ENCODE data around the gene ZNF584.
"Not testable (repeated sequence)": the region's sequence is repeated elsewhere in the genome, so short reads cannot be mapped to it uniquely, and the experiment has no call there.

The ZNF584 gene

DNA sequence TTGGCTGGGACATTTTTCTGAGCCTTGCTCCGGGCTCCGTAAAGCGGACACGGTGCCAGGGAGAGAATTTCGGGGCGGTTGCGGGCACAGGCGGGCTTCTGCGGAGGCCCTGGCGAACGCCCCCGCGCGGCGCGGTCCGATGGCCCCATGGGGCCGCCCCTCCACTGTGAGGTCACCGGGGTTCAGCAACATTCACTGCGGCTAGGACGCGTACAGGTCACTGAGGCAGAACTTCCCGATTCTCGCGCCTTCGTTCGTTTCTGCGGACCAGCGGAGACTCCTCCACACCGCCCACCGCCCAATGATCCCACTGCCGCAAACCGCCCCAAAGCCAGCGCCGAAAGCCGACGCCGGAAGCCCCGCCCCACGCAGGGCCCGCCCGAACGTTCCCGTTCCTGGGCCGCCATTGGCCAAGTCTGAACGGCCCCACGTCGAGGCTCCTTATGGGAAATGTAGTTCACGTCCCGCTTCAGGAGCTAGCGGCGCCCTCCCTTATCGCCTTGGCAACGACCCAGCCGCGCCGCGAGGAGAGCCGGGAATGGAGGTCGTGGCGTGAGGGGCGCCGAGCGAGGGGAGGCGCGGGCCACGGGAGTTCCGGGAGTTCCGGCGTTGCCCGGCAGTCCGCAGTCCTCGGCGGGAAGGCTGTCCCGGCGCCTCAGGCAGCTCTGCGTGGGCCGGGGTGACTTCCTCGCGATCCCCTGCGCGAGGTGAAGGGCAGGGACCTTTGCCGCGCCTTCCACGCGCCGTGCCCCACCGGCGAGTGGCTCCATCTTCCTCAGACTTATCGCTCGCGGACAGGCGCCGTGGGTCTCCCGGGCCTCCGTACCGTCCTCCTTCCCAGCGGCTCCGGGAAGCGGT lies at the start of gene ZNF584:
Gene ZNF584 (plus strand): TSS at position 498 of the 858 bp plus-strand sequence. CDS start 499 bp downstream, outside the sequence.
- in situ Hi-C loops (cut with MboI; ENCODE audit: low sequenced_read_pairs): no loop called here

DNA sequence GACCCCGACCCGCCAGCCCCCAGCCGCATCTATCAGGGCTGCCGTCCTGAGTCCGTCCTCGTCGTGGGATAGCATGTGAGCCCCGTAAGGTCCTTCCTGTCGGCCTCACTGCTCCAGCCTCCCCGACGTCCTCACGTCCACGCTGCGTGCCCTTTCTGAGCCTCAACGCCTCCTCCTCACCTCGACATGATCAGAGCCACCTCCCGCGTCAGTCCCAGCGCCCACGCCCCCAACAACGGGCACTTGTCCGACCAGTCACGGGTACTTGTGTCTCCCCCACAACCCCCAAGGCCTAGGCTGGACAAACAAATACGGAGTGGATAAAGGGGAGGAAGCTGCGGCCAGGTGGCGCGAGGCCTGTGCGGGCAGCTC lies 46.6 kb upstream of the ZNF584 start:
- in situ Hi-C loops (cut with MboI; ENCODE audit: low sequenced_read_pairs): no loop called here

DNA sequence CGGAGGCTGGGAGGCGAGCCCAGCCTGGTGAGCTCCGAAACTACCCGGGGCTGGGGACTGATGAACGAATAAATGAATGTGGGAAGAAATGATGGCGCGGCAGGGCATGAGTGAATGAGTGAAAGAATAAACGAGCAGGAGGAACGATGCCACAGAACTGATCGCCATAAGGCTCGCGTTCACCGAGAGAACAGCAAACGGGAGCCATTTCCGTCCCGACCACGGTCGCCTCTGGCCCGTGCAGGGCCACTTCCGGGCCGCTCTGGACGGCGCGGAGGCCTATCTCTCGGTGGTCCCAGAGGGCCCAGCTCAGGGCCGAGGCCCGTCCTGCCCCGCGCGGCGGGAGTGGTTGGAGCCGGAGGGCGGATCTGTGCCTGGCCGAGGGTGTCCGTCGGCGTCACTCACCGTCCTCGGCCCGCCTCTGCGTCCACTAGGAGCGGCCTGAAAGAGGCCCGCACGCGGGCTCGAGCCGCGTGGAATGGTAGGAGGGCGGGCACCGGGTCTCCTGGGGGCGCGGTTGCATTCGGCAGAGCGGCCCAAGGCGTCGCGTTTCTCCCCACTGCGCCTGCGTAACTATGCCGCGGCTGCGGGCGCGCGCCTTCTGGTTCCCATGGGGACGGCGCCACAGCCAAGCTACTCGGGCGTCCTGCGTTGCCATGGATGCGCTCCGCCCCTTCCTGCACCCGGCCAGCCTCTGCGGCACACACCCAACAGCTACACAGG lies 46.0 kb upstream of the ZNF584 start, which contains the start of gene ZNF497:
Gene ZNF497 (minus strand): TSS at position 480 of the 723 bp plus-strand sequence. CDS start 5,116 bp downstream, outside the sequence.
- in situ Hi-C loops (cut with MboI; ENCODE audit: low sequenced_read_pairs): no loop called here

DNA sequence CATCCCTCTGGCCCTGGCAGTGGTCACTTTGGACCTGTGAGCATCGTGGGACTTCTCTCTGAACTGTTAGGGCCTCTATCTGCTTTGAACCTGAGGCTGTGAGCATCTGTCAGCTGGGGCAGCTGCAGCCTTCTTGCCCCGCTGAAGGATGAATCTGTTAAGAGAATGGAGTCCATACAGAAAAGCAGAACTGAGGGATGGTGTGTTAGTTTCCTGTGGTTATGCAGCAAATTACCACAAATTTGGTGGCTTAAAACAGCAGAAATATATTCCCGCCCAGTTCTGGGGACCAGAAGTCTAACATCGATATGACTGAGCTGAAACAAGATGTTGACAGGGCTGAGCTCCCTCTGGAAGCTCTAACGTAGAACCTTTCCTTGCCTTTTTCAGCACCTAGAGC lies 44.3 kb upstream of the ZNF584 start:
- in situ Hi-C loops (cut with MboI; ENCODE audit: low sequenced_read_pairs): no loop called here

DNA sequence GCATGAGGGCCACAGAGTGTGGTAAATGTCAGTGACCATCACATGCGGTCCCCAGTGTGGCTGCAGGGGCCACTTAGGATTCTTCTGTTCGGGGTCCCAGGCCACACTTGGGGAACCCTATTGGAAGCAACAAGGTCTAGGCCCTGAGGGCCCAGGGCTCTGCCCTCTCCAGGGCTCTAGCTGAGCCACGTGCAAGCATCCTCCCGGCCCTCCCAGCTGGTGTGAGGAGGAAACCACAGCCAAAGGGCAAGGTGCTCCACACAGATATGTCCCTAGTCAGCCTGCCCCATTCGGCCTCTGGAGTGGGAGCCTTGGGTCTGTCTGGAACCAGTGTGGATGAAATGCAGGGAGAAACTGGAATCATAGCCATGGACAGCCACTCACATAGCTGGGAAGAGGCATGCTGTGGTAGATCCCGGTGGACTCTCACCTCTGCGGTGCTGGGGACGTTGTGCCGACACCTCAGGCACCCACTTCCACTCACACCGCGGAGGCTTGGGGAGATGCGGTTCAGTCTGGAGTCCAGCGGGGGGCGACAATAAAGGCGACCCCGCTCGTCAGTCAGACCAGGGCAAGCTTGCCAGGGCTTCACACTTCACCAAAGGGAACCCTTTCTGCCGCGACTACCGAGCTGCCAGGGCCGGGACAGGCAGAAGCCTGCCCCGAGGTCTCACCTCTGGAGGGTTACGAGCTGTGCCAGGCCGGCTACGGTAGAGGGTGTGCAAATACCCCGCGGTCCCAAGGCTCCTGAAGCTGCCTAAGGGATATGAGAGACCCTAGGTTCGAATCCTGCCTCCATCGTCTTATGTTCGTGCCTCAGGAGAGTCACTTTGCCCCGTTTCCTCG lies 41.6 kb upstream of the ZNF584 start:
- in situ Hi-C loops (cut with MboI; ENCODE audit: low sequenced_read_pairs): no loop called here

DNA sequence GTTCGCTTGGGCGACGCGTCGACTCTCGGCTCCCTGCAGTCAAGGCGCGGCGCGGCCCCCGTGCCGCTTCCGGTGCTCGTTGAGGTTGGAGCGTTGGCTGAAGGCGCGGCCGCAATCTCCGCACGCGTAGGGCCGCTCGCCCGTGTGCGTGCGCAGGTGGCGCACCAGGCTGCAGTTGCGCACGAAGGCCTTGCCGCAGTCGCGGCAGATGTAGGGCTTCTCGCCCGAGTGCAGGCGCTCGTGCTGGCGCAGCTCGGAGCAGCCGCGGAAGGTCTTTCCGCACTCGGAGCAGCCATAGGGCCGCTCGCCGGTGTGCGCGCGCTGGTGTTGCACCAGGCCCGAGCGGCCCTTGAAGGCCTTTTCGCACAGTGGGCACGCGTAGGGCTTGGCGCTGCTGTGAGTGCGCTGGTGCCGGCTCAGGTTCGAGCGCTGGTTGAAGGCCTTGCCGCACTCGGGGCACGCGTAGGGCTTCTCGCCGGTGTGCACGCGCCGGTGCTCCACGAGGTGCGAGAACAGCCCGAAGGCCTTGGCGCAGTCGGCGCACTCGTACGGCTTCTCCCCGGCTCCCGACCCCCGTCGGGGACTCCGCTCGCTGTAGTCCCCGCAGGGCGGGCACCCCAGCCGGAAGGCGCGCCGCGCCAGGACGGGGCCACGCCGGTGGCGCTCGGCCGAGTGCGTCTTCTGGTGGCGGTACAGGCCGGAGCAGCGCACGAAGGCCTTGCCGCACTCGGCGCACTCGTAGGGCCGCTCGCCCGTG lies 40.6 kb upstream of the ZNF584 start:
- in situ Hi-C loops (cut with MboI; ENCODE audit: low sequenced_read_pairs): no loop called here

DNA sequence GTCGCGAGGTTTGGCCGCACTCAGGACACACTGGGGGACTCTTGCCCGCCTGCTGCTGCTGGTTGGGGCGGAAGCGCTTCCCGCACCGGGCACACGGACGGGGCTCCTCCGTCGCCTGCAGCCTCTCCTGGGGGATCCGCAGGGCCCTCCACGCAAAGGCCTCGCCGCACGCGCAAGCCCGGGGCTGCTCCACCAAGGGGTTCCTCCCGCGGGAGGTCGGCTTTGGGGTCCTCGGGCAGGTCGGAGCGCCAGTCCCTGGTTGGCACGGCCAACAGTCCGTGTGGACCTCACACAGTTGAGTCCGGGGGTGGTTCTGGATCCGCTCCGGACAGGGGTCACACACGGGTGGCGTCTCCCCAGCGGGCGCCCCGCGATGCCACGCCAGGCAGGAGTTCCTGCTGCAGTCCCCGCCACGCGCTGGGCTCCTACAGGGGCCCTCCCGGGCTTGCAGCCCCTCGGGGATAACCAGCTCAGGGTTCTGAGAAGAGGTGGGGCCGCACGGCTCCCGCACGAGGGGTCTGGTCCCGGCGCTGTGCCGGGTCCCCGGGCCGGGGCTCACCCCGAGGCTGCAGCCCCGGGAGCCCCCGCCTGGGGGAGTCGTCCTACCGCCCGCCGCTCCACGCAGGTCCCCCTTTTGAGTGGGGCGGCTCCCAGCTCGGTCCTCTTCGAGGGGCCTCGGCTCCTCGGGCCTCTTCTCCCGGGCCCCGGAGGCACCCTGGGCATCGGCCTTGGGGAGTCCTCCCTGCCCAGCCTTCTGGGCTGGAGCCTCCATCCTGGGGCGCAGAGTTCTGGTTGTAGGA lies 39.7 kb upstream of the ZNF584 start:
- in situ Hi-C loops (cut with MboI; ENCODE audit: low sequenced_read_pairs): no loop called here

DNA sequence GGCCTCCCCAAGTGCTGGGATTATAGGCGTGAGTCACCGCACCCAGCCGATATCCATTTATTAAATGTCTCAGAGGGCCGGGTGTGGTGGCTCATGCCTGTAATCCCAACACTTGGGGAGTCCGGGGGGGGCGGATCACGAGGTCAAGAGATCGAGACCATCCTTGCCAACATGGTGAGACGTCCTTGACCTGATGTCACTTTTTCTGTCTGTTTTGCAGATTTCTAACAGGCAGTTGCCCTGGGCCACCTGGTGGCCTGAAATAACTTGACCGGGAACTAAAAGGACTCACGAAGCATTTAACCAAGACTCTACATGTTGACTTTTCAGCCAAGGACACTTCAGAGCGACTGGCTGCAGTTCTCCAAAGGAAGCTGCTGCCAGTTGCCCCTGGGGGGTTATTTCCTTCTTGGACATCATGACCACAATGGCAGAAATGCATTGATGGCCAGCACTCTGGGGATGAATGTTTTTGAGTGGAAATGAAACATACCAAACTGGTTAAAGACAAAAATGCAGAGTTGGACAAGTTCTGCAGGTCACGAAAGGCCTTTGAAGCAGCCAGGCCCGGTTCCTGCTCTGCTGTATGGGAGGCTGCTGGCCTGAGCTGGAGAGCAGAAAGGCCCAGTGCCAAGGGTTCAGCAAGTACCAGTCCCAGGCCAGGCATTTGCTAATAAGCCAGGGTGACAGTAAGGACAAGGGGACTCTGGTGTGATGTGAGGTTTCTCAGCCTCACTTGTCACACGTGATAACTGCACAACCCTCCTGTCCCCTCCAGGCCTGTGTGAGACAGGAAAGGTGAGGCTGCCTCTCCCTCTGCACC lies 35.9 kb upstream of the ZNF584 start:
- in situ Hi-C loops (cut with MboI; ENCODE audit: low sequenced_read_pairs): no loop called here

DNA sequence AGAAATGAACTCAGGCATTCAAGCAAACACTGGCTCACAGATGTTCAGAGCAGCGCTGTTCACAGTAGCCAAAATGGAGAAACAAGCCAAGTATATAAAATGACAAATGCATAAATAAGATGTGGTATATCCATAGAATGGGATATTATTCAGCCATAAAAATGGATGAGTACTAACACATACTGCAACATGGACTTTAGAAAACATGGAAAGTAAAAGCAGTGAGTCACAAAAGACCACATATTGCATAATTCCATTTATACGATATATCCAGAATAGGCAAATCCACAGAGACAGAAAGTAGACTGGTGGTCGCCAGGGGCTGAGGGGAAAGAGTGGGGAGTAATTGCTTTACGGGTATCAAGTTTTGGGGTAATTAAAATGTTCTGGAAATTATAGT lies 34.2 kb upstream of the ZNF584 start:
- in situ Hi-C loops (cut with MboI; ENCODE audit: low sequenced_read_pairs): no loop called here

DNA sequence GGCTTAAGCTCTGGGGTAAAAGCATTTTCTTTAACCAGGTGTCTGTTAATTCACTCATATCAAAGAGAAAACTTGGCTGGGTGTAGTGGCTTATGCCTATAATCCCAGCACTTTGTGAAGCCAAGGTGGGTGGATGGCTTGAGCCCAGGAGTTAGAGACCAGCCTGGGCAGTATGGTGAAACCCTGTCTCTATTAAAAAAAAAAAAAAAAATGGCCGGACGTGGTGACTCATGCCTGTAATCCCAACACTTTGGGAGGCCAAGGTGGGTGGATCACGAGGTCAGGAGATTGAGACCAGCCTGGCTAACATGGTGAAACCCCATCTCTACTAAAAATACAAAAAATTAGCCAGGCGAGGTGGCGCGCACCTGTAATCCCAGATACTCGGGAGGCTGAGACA lies 31.7 kb upstream of the ZNF584 start:
- in situ Hi-C loops (cut with MboI; ENCODE audit: low sequenced_read_pairs): not testable (repeated sequence)

DNA sequence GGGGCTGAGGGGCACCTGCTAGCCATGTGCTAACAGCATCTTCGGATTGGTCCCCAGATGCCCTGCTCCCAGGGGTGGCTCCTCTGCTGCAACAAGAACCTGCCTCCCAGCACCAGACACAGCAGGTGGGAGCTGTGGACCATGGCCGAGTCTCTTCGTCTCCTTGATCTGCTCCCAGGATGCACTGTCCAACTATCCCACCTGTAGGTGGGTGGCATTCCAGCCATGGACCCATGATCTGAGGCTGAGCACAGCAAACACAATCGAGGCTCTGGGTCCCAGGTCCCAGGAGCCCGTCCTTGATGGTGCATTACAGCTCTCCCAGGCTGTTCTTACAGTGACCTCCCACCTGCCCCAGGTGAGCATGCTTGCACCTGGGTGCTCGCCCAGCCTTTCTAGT lies 29.2 kb upstream of the ZNF584 start:
- in situ Hi-C loops (cut with MboI; ENCODE audit: low sequenced_read_pairs): no loop called here

DNA sequence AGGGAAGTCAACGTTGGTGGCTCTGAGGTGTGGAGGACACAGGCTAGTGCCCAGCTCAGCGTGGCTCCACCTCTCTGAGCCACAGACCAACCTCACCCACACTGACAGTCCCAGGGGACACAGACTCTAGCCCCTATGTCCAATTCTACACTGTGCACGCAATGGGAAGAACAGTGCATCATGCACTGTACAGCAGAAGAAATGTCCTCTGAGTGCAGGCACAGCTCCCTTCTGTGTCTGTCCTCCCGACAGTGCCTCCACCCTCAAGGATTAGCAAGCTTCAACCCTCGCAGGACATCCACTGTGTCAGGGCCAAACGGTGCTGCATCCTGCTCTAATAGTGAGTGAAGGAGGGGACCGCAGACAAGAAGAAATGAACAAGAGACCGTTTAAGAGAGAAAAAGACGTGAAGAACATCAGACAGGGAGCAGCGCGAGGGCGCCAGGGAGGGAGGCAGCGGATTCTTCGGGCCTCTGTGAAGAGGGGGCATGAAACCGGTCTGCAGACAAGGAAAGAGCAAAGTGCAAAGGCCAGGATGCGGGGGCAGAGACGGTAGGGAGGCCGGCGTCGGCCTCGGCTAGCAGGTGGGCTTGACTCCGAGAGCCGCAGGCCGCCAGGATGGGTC lies 28.3 kb upstream of the ZNF584 start:
- in situ Hi-C loops (cut with MboI; ENCODE audit: low sequenced_read_pairs): no loop called here

DNA sequence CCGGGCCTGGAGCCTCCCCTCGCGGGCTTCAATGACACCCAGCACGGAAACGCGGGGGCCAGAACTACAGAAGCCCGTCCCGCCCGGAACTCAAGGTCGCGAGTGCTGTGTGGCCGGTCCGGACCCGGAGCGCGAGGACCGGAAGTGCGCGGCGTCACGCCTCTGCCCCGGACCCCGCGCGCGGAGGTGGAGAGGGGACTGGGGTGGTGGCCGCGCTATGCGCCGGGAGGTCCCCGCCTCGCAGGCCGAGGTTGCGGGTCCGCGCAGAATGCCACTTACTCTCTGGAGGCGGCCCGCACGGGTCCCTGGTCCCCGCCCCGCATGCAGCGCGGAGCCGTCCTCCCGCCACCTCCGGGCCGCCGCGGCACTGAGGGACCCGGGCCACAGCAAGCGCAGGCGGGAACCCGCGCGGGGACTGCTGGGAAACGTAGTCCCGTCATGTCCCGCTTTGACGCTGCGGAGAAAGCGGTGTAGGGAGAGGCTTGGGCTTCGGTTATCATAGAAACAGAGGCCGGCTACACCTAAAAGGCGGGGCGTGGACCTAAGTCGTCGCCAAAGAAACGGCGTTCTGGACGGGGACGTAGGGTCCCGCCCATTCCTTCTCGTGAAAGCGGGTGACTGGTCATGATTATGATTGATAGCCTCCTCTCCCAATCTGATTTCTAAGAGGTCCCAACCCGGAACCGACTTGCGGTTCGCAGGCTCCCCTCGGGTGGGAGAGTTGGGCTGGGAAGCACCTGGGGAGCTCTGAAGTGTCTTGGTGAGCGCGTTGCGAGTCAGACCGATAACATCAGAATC lies 27.6 kb upstream of the ZNF584 start, which contains the start of gene ZNF837:
Gene ZNF837 (minus strand): TSS at position 369 of the 798 bp plus-strand sequence. CDS start 11,698 bp downstream, outside the sequence.
- in situ Hi-C loops (cut with MboI; ENCODE audit: low sequenced_read_pairs): no loop called here

DNA sequence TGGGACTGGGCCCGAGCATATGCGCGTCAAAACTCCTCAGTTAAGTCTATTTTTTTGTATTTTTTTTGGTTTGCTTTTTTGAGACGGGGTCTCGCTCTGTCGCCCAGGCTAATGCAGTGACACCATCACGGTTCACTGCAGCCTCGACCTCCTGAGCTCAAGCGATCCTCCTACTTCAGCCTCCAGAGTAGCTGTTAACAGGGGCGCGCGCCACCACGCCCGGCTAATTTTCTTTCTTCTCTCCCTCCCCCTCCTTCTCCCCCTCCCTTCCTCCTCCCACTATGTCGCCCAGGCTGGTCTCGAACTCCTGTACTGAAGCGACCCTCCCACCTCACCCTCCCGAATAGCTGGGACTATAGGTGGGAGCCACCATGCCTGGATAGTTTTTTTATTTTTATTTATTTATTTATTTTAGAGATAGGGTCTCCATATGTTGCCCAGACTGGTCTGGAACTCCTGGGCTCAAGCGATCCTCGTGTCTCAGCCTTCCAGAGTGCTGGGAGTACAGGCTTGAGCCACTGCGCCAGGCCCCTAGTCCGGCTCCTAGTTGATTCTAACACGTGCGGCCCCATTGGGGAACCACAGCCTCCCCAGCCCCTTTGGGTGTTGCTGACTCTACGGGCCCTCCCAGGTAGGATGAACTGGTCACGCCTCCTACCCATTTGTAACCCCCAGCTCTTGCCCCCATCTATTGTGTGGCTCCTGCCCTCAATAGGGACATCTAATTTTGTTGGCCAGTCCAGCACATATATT lies 26.8 kb upstream of the ZNF584 start:
- in situ Hi-C loops (cut with MboI; ENCODE audit: low sequenced_read_pairs): no loop called here

DNA sequence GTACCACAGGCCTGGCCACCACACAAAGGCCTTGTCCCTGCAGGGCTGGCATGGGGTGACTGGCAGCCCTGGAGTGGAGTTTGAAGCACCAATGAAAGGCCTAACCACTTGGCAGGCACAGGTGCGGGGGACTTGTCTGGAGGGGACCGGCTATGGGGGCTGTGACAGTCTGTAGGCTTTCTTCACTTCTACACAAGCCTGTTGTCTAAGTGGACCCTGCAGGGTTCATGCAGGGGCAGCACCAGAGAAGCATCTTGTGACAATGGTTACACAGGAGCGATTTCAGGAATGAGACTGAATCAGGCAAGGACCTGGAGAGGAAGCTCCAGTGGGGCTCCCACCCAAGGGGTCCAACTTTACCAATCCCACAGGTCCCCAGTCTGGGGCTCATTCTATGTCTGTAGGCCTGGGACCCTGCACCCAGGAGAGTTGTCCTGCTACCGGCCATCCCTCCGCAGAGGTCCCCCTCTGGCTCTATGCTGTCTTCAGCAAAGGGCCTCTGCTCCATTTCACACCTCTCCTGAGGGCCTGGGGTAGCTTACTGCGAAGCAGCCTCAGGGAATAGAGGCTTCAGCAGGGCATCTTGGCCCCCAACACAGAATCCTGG lies 25.3 kb upstream of the ZNF584 start:
- in situ Hi-C loops (cut with MboI; ENCODE audit: low sequenced_read_pairs): no loop called here

DNA sequence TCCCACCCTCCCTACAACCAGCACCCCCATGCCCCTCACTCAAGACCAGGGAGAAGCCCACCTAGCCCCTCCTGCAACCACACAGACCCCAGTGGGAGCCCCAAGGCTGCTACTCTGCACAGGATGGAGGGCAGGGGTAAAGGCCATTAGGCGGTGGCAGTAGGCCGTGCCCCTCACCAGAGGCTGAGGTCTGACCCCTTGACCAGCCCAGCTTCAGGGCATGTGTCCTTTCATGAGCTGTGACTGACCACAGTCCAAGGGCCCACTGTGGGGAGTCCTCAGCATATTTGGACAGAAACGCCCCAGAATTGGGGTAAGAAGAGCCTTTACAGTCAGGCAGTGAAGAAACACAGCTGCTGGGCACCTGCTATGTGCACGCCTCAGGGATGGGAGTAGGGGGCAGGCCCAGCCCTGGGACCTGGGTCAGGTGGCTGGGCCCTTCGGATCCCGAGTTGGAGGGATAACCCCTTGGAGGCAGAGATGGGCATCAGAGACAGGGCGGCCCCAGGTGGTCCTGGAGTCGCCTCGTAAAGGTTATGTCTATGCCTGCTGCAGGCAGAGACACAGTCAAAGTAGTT lies 23.0 kb upstream of the ZNF584 start:
- in situ Hi-C loops (cut with MboI; ENCODE audit: low sequenced_read_pairs): no loop called here
